ENCODE results near the gene NPTXR. TPM values are rescaled to one million over a fixed set of nuclear protein-coding genes. Genes with fewer than 3 reads are reported as not detected.

Gene NPTXR
- total RNA-seq, 1 experiment from 2014 or later: 129 TPM

GRCh38 chr22:38795569-38795968, 48.3 kb downstream of the NPTXR start:
- TF ChIP-seq, protein P1, sequence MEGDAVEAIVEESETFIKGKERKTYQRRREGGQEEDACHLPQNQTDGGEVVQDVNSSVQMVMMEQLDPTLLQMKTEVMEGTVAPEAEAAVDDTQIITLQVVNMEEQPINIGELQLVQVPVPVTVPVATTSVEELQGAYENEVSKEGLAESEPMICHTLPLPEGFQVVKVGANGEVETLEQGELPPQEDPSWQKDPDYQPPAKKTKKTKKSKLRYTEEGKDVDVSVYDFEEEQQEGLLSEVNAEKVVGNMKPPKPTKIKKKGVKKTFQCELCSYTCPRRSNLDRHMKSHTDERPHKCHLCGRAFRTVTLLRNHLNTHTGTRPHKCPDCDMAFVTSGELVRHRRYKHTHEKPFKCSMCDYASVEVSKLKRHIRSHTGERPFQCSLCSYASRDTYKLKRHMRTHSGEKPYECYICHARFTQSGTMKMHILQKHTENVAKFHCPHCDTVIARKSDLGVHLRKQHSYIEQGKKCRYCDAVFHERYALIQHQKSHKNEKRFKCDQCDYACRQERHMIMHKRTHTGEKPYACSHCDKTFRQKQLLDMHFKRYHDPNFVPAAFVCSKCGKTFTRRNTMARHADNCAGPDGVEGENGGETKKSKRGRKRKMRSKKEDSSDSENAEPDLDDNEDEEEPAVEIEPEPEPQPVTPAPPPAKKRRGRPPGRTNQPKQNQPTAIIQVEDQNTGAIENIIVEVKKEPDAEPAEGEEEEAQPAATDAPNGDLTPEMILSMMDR (conservative IDR thresholded peaks at IDR 0.05; ENCODE audit: low read depth, low read length): no peak
- no peak for TF ChIP-seq EZH2 (IDR thresholded peaks at IDR 0.05; ENCODE audit: borderline replicate concordance, low read depth, low read length, poor library complexity, severe bottlenecking)
- Histone ChIP-seq H3K27ac (ENCODE audit: low read depth, low read length, poor library complexity, severe bottlenecking) (peak overlapping the region; percentile 22), H3K4me1 (ENCODE audit: insufficient read depth, low read length, poor library complexity, severe bottlenecking) (peaks cover 11% of the 10 kb centered on the region), H3K9me3 (ENCODE audit: low read depth, low read length, poor library complexity, severe bottlenecking) (peaks cover 15% of the 10 kb centered on the region), H3K36me3 (ENCODE audit: insufficient read depth, low read length, poor library complexity, severe bottlenecking) (no peaks in the 10 kb centered on the region), H3K4me3 (ENCODE audit: low read depth, low read length, poor library complexity, severe bottlenecking) (no peak overlapping the region), H3K27me3 (replicated peaks; ENCODE audit: insufficient read depth, low read depth, low read length, poor library complexity) (no peaks in the 10 kb centered on the region)
- BruUV-seq (replicated peaks): no TSS peak
- ChIA-PET CTCF (no interaction called here), POLR2A (ENCODE audit: low non-redundant PET) (no interaction called here)
- intact Hi-C loops (cut with micrococcal nuclease; ENCODE audit: unreplicated experiment): no loop called here
- DNase-seq (ENCODE audit: low spot score): no peak

DNA sequence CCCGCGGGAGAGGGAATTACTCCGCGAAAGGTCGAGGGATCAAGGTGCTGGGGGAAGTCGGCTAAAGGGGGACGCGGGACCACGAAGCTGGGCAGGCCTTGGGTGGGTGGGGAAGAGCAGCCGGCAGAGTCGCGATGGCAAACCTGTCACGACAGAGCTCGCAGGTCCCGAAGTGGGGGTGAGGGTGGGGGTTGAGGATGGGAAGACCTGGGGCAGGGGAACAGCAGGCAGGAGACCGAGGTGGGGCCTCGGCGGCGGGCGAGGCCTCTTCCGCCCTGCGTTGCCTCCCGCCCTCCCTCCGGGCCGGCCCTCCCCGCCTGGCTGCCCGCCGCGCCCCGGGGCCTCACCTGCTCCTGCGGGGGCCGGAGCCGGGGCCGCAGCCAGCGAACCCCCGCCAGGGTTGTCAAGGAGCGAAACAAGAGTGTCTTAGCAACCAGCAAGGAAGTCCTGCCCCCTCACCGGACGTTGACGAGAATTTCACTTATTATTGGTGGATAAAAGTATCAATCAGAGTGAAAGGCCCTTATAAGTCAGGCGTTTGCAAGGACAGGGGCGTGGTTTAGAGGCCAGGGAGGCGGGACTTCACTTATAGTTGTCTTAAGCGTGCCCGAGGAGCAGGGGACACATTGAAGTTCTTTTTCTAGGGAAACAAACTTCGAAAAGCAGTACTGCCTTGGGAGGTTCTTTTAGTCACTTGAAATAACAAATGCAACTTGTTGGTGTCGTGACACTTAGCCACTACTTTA, 49.9 kb downstream of the NPTXR start, which contains the start of gene DNAL4:
Gene DNAL4 (minus strand): TSS at position 423 of the 746 bp plus-strand sequence. CDS start 11,412 bp downstream, outside the sequence.
- TF ChIP-seq, protein P1 (conservative IDR thresholded peaks at IDR 0.05; ENCODE audit: low read depth, low read length): no peak
- TF ChIP-seq EZH2 (IDR thresholded peaks at IDR 0.05; ENCODE audit: borderline replicate concordance, low read depth, low read length, poor library complexity, severe bottlenecking): no peak
- ChIA-PET CTCF (no interaction called here), POLR2A (ENCODE audit: low non-redundant PET) (no interaction called here)
- peaks cover 3% of the 10 kb centered on the region for H3K9me3 ChIP-seq (ENCODE audit: low read depth, low read length, poor library complexity, severe bottlenecking)
- peak; percentile 99 for DNase-seq (ENCODE audit: low spot score)
- H3K27ac ChIP-seq (ENCODE audit: low read depth, low read length, poor library complexity, severe bottlenecking): peak within 1 kb of the TSS; percentile 72
- BruUV-seq (replicated peaks): no TSS peak
- peak within 1 kb of the TSS; percentile 69 for H3K4me3 ChIP-seq (ENCODE audit: low read depth, low read length, poor library complexity, severe bottlenecking)
- peaks cover 11% of the 10 kb centered on the region for H3K4me1 ChIP-seq (ENCODE audit: insufficient read depth, low read length, poor library complexity, severe bottlenecking)
- H3K27me3 ChIP-seq (replicated peaks; ENCODE audit: insufficient read depth, low read depth, low read length, poor library complexity): no peaks in the 10 kb centered on the region
- peaks cover 7% of the 10 kb centered on the region for H3K36me3 ChIP-seq (ENCODE audit: insufficient read depth, low read length, poor library complexity, severe bottlenecking)
- intact Hi-C loops (cut with micrococcal nuclease; ENCODE audit: unreplicated experiment): no loop called here

GRCh38 chr22:38793317-38793716, 50.5 kb downstream of the NPTXR start:
- POLR2A ChIA-PET (ENCODE audit: low non-redundant PET): no interaction called here
- H3K9me3 ChIP-seq (ENCODE audit: low read depth, low read length, poor library complexity, severe bottlenecking): no peaks in the 10 kb centered on the region
- BruUV-seq (replicated peaks): no TSS peak
- H3K4me3 ChIP-seq (ENCODE audit: low read depth, low read length, poor library complexity, severe bottlenecking): peak overlapping the region; percentile 69
- TF ChIP-seq EZH2 (IDR thresholded peaks at IDR 0.05; ENCODE audit: borderline replicate concordance, low read depth, low read length, poor library complexity, severe bottlenecking): no peak
- TF ChIP-seq, protein P1 (conservative IDR thresholded peaks at IDR 0.05; ENCODE audit: low read depth, low read length): no peak
- intact Hi-C loops (cut with micrococcal nuclease; ENCODE audit: unreplicated experiment): no loop called here
- peaks cover 7% of the 10 kb centered on the region for H3K36me3 ChIP-seq (ENCODE audit: insufficient read depth, low read length, poor library complexity, severe bottlenecking)
- no peak for DNase-seq (ENCODE audit: low spot score)
- H3K27me3 ChIP-seq (replicated peaks; ENCODE audit: insufficient read depth, low read depth, low read length, poor library complexity): no peaks in the 10 kb centered on the region
- peak overlapping the region; percentile 72 for H3K27ac ChIP-seq (ENCODE audit: low read depth, low read length, poor library complexity, severe bottlenecking)
- CTCF ChIA-PET: no interaction called here
- H3K4me1 ChIP-seq (ENCODE audit: insufficient read depth, low read length, poor library complexity, severe bottlenecking): peaks cover 17% of the 10 kb centered on the region
